ELF-1 (cell line): Measurements from ENCODE around the gene NDUFS1.
"Not testable (repeated sequence)": the region's sequence is repeated elsewhere in the genome, so short reads cannot be mapped to it uniquely, and the experiment has no call there.

Experiments
- DNase-seq: peaks from one replicate; pipeline ENCODE4 v3.0.0-alpha.2; 2016; ENCODE audit warnings: low read depth, low spot score

NDUFS1 gene

DNA sequence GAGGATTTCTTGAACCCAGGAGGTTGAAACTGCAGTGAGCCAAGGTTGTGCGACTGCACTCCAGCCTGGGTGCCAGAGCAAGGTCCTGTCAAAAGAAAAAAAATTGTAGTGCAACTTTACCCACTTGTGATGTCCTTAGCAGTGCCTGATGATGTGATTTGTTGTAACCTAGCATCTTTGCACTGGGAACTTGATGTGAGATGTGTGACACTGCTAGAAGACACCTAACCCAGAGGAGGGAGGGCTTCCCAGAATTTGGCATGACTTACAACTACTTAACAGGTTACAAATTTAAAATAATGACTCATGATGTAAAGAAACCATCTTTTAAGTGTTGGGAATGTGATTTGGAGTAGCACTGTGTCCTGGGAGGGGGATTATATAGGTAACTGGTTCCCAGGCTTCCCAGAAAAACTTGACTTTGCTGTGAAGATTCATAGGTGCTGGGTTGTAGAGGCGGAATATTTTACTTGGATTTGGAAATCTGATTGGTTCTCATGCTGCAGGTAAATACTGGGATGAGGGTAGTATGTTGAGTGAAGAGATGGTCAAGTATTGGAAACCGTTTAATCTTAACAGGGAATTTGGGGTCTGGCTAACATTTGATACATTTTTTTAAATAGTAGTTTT, 4.1 kb upstream of the NDUFS1 start:
- no peak for DNase-seq

DNA sequence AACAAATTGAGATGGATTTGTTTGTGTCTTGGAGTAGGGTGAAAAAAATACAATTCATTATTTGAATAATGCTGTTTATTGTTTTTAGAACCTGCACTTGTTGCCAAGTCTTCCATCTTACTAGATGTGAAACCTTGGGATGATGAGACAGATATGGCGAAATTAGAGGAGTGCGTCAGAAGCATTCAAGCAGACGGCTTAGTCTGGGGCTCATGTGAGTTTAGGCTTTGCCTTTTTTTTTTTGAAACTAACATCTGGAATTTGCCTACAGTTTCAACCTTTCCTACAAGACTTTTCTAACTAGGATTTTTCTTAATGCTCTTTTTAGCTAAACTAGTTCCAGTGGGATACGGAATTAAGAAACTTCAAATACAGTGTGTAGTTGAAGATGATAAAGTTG, 3.2 kb upstream of the NDUFS1 start:
- not testable (repeated sequence) for DNase-seq

DNA sequence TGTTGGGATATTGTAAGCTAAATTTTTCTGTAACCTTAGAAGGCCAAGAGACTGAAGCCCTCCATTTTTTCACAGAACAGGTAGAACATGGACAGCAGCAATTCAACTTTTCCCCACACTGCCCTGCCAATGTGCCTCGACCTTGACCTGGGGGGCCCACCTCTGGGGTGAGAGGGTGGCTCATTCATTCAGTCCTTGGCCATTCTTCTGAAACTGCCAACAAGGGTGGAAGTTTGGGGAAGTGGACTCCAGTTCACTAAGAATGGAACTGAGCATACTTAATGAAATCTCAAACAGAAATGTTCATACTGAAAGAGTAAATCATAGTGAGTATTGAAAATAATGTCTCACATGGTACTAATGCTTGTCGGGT, 1.5 kb upstream of the NDUFS1 start:
- no peak for DNase-seq

DNA sequence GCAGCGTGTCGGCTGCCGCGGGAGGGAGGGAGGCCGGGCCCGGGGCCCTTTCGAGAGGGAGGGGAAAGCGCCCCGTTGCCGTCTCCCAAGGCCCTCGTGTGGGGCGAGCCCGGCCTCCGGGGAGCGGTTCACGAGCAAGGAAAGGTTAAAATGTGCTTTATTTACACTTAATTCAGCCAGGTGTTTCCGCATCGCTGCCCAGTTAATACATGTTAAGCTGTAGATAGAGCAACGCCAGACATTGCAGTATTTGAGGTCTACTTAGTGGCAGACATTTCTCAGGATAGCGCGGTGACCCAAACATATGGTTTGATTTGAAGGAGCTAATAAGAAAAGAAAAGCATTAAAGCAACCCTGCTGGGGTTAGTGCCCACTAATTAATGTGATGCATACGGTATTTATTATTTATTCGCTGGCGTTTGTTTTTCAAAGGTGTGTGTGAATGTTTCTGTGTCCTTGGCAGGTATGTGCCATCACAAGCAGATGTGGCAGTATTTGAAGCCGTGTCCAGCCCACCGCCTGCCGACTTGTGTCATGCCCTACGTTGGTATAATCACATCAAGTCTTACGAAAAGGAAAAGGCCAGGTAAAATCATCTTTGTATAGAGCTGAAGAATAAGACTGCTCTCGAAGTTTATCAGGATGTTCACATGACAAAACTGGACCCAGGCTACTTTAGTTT, 1.0 kb upstream of the NDUFS1 start:
- peak; percentile 20 for DNase-seq

DNA sequence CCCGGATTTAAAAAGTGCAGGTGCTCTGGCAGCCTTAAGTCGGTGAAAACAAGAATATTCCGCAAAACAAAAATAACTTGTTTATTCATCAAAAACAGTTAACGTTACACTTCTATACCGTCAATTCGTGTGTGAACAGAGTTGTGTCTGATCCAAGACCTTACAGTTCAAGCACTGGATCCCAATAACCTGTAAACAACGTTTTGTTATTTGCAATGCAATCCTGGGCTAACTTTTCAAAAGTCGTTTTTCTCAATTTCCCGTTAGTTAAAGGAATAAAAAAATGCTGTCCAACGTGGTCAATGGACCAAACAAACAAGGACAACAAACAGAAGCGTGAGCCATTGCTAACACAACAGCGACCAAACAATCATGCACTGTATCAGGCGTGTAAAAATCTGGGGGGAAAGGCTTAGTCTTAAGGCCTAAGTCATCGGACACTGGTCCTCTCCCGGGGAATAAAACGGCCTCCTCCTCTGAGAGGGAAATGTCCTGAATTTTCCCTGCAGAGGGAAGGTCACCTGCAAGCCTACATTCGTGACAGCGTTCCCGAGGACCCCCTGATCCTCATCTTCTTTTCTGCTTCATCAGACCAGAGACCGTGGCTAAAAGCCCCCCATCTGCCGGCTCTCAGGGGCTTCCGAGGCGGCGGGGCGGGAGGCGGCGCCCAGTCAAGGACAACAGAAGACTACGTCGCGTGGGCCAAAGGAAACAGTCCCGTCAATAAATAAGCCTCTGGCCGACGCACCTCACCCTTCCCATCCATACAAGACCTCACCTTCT, 490 bp downstream of the NDUFS1 start:
- no peak for DNase-seq

DNA sequence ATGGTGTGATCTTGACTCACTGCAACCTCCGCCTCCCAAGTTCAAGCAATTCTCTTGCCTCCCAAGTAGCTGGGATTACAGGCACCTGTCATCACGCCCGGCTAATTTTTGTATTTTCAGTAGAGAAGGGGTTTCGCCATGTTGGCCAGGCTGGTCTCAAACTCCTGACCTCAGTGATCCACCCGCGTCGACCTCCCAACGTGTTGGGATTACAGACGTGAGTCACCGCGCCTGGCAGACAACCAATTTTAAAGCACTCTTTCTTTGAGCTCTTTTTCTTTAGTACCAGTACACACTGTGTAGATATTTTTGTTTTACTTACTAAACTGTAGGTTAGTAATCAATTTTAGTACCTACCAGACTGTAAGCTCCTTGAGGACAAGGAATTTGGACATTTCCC, 2.2 kb downstream of the NDUFS1 start:
- not testable (repeated sequence) for DNase-seq

DNA sequence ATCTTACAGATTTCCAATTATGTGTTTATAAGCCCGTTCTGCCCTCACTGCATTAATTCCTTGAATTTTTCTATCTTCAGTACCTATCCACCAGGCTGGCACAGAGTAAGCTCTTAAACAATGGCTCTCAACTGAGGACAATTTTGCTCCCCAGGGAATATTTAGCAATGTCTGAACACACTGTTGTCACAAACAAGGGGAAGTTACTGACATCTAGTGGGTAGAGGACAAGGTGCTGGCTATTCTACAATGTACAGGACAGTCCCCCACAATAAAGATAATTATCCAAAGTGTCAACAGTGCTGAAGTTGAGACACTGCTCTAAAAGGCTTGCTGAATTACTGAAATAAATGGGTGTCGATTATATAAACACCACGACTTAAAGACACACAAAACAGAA, 5.0 kb downstream of the NDUFS1 start:
- DNase-seq = peak; percentile 6

DNA sequence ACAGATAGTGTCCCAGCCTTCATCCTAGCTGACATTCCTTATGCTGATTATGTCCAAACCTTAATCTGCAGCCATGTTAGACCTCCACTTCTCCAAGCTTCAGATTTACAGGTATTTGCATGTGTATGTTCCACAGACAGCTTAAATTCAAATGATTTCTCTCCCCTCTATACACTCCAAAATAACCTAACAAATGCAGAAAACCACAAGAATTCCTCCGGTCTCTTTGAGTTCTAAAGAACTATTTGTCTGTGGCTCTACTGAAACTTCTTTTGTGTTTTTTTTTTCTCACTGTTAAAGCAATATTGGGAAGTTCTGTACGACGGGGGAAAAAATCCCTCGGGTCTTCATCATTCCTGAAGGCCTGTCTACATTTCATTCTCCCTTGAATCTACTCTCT, 8.6 kb downstream of the NDUFS1 start:
- no peak for DNase-seq

DNA sequence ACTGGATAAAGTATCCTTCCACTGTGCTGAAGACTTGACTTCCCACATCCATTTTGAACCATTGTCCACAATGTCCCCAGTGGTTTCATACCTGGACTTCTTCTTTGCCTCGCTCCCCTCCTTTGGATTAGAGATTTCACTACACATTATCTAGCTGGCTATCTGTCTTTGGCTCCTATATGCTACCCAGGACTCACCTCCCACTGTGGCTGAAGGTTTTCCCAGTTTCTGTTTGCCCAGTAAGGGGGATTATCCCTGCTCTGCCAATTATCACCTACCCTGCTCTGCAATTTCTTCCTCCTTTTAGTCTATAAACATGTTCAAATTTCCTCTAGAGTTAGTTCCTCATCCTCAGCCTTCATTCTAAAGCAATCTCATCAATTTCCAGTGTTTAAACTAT, 9.1 kb downstream of the NDUFS1 start:
- no peak for DNase-seq

DNA sequence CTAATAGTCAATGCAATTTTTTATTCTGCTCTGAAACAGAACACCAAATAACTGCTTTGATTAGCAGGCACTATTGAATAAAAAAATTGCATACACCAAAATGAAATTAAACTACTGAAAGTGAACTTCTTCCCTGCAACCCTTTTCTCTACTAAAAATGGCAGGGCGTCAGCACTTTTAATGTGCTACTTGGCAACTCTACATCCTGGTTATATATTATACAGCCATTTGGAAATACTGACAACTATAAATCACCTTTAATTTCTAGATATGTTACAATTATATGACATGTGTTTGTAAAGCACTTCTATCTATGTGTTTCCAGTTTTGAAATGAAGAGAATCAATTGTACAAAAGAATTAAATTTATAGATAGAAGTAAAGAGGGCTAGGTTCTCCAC, 9.9 kb downstream of the NDUFS1 start:
- no peak for DNase-seq

DNA sequence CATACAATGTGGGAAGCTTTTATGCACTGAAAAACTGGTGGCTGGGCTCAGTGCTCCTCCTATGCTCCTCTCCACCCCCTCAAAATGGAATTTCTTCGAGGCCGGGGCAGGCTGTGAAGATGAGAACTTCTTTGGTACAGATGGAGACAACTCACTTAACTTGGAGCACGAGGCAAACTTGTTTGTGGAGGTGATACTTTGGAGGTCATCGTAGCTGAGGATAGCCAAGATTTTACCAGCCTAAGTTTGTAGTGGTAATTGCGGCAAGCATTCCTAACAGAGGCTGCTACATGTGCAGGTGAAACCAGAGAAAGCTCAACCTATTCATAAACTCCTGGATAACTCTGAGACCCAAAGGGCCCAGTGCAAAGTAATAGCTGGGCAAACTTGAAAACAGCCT, 13.6 kb downstream of the NDUFS1 start:
- no peak for DNase-seq

DNA sequence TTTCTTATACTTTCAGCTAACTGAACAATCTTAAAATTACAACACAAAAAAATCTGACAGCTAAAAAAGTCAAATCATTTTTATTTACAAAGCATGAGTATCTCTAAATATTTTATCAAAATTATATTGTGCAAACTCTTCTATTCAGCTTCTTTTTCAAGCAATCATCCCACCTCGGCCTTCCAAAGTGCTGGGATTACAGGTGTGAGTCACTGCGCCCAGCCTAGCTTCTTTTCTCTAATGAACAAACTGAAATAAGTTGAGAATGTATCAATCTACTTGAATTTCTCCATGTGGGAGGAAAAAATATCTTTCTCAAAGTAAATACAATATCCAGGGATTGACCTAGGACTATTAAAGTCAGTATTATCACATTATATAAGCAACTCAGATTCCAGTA, 14.9 kb downstream of the NDUFS1 start:
- no peak for DNase-seq

DNA sequence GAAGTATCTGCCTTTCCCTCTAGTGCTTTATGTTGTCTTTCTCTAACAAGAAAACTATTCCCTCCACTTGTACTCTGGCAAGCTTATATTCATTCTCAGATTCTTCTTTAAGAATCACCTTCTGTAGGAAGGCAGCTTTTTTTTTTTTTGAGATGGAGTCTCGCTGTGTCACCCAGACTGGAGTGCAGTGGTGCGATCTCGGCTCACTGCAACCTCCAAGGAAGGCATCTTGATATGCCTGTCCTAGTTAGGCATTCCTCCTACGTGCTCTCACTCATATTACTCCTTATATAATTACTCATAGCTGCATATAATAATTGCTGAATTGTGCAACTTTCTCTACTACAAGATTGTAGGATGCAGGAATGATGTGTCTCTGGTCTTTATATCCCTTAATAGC, 15.8 kb downstream of the NDUFS1 start:
- no peak for DNase-seq

DNA sequence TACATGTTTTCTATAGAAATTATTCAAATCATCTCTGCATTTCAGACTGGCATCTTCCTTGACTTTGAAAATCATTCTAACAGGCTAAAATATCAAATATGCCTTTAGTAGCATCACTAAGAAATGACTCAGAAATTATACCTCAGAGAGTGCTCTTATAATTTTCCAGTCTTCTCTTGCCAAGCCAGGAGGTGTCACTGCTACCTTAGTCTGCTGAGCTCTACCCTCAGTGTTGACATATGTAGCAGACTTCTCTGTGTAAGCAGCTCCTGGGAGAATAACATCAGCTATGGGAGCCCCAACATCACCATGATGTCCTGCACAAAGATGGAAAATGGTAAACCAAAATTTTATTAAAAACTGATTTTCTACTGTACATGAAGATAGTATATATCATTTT, 31.6 kb downstream of the NDUFS1 start:
- DNase-seq = no peak

DNA sequence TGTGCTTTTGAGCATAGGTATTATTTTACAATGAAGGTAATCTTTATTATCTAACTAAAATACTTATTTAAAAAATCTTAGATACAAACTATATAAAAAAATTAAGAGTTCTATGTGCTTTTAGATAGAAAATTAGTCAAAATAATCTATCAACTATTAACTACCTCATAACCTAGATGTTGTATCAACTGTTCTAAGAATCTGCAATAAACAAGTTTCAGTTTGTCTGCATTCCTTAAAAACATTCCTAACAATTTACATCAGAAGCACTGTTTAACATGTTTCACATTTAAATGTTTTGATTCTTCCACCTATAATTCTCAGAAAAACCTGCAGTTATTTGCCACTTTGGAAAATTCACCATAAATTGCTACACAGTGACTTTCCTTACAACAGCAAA, 33.3 kb downstream of the NDUFS1 start:
- DNase-seq = no peak

DNA sequence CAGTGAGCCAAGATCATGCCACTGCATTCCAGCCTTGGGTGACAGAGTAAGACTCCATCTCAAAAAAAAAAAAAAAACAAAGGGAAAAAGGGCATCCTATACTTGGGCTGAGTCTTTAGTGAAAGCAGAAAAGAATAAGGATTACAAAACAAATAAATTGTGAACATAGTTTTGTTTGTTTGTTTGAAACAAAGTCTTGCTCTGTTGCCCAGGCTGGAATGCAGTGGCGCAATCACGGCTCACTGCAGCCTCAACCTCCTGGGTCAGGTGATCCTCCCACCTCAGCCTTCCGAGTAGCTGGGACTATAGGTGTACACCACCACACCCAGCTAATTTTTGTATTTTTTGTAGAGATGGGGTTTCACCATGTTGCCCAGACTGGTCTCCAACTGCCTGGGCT, 36.7 kb downstream of the NDUFS1 start:
- DNase-seq = not testable (repeated sequence)

DNA sequence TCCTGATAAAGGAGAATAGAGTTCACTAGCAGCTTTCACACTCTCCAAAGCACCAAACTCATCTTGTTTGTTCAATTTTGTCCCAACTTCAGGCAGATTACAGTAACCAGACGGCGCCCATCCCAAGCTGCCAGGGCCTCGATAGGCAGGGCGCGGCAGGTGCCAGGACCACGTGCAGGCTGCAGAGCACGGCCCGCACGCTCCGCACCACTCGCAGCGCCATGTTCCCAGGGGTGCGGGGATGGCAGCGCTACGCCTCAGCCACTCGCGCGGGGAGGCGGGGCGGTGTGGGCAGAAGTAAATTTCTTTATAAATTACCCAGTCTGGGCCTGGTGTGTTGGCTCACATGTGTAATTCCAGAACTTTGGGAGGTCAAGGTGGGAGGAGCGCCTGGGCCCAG, 43.0 kb downstream of the NDUFS1 start:
- no peak for DNase-seq

DNA sequence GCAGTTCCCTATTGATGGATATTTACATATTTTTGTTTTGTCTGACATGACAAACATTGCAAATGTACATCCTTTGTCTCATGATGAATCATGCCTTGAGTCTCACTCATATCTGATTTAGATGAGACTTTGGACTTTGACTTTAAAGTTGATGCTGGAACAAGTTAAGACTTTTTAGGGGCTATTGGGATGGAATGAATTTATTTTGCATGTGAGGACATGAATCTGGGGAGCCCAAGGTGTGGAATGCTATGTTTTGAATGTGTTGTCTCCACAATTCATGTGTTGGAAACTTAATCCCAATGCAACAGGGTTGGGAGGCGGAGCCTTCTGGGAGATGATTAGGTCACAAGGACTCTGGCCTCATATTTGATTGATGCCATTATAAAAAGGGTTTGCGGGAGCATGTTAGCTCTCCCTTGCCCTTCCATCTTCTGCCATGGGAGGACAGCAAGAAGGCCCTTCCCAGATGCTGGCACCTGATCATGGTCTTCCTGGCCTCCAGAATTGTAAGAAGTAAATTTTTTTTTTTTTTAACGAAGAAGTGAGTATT, 44.1 kb downstream of the NDUFS1 start:
- DNase-seq = no peak

DNA sequence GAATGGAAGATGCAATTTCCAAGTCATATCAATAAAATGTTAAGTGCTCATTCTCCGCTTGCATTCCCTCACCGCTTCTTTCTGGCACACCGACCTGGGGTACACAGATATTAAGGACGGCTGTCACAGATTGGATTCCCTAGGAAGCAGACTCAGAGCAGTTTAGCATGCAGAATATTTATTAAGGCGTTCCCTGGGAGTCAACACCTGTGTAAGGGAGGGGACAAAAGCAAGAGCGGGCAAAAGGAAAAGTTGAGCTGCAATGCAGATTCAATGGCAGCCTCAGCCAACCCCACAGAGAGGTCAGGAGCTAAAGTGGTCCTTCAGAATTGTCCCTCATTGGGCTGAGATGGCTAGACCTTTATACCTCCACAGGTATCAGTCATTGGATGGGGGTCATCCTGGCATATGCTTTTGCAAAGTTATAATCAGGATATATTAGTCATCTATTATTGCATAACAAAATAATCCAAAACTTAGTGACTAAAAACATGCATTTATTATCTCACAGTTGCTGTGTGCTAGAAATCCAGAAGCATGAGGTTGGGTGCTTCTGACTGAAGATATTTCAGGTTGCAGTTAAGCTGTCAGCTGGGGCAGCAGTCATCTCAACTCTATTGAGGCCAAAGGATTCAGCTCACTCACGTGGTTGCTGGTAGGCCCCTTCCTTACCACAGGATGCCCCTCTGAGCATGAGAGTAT, 46.2 kb downstream of the NDUFS1 start:
- no peak for DNase-seq

DNA sequence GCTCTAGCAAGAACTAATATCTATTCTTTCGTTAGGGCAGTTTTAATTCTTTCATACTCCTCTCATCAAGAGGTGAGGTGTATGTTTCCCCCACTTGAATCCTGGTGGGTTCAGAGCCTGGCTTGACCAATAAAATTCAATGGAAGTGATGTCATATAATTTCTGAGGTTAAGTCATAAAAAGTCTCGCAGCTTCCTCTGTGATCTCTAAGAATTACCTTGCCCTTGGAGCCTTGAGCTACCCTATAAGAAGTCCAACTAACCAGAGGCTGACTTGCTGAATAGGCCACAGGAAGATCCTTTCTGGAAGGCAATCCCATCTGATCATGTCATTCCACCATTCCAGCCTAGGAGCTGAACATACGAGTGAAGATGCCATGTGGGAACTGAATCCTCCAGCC, 47.1 kb downstream of the NDUFS1 start:
- DNase-seq = no peak

DNA sequence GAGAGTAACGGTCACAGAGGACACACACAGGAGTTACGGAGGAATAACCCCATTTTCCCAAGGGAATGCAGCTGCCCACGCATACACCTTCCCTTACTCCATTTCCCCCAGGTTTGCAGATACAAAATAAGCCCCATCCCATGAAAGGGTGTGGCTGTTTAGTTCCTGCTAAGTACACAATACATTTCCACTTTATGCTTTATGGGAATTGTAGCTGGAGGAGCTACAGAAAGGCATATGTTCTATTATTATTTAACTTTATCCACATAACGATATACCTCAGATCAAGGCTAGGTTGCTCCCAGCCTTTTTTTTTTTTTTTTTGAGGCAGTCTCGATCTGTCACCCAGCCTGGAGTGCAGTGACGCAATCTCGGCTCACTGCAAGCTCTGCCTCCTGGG, 50.5 kb downstream of the NDUFS1 start:
- DNase-seq = no peak

DNA sequence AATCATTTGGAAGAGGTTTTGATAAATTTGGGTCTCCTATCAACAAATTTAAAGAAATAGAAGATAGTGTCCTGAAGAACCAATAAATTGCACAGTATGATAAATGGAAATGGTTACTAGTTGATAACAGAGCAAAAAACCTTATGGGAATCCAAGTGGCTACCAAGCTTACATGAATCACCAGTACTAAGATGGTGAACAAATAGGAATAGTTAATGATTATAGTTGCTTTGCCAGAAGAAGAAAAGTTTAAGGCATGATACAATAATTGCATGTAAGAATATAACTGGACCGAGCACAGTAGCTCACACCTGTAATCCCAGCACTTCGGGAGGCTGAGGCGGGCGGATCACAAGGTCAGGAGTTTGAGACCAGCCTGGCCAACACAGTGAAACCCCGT, 53.7 kb downstream of the NDUFS1 start:
- no peak for DNase-seq
